Keratinocyte (primary cell): ENCODE data around the gene KLHL29. TPM values are rescaled to one million over a fixed set of nuclear protein-coding genes. Genes with fewer than 3 reads are reported as not detected.

Source experiments
- DNase-seq: peaks from one replicate; pipeline ENCODE4 v3.0.0-alpha.2; 2011; ENCODE audit warnings: low read depth, missing footprints, low spot score
- FAIRE-seq: peaks from 2 replicates; lab custom pipeline; 2011; peaks lifted over from hg19 to GRCh38; lab: Jason Lieb, UNC
- H2AFZ ChIP-seq: 2 replicates; pipeline ENCODE4 v1.6.0; 2012; ENCODE audit warnings: low read length, control low read depth, inconsistent platforms; ENCODE audit not compliant: control insufficient read depth
- H3K27ac ChIP-seq: 2 replicates; pipeline ENCODE4 v1.5.1; 2011; ENCODE audit warnings: low read length; ENCODE audit not compliant: control insufficient read depth, insufficient read depth
- H3K27me3 ChIP-seq: 3 replicates; pipeline ENCODE4 v1.6.0; 2011; ENCODE audit warnings: low read length; ENCODE audit not compliant: control insufficient read depth, insufficient read depth; ENCODE audit errors: extremely low read depth
- H3K36me3 ChIP-seq, 2 experiments: 2 replicates in 1 of 2; 3 replicates in 1 of 2; pipeline ENCODE4 v1.5.1; 2011; ENCODE audit warnings: low read length in 2 of 2, mild to moderate bottlenecking in 1 of 2; ENCODE audit not compliant: control insufficient read depth in 2 of 2, insufficient read depth in 2 of 2; ENCODE audit errors: extremely low read depth in 1 of 2
- H3K4me1 ChIP-seq: 3 replicates; pipeline ENCODE4 v1.5.1; 2011; ENCODE audit warnings: low read length; ENCODE audit not compliant: control insufficient read depth, insufficient read depth; ENCODE audit errors: extremely low read depth
- H3K4me2 ChIP-seq: 3 replicates; pipeline ENCODE4 v1.6.0; 2011; ENCODE audit warnings: low read depth, low read length; ENCODE audit not compliant: control insufficient read depth, insufficient read depth; ENCODE audit errors: extremely low read depth
- H3K4me3 ChIP-seq, 3 experiments: fragments of 200-600 bp in 1 of 3; sonication (generic) in 1 of 3; 2 replicates in 2 of 3; 3 replicates in 1 of 3; pipeline ENCODE4 v1.5.1; 2011 to 2016; ENCODE audit warnings: low read length in 3 of 3, mild to moderate bottlenecking in 3 of 3, control low read depth in 2 of 3, inconsistent platforms in 1 of 3, low read depth in 1 of 3, mixed read lengths in 1 of 3, mixed run types in 1 of 3, moderate library complexity in 1 of 3; ENCODE audit not compliant: control insufficient read depth in 2 of 3, insufficient read depth in 2 of 3; ENCODE audit errors: extremely low read depth in 1 of 3
- H3K79me2 ChIP-seq: 2 replicates; pipeline ENCODE4 v1.6.0; 2012; ENCODE audit warnings: low read length; ENCODE audit not compliant: control insufficient read depth, insufficient read depth
- H3K9ac ChIP-seq: 3 replicates; pipeline ENCODE4 v1.6.0; 2011; ENCODE audit warnings: low read length; ENCODE audit not compliant: control insufficient read depth, insufficient read depth; ENCODE audit errors: extremely low read depth
- H3K9me1 ChIP-seq: 3 replicates; pipeline ENCODE4 v1.6.0; 2011; ENCODE audit warnings: low read length; ENCODE audit not compliant: control insufficient read depth, insufficient read depth; ENCODE audit errors: extremely low read depth
- H3K9me3 ChIP-seq: 2 replicates; pipeline ENCODE4 v1.5.1; 2012; ENCODE audit warnings: low read depth, low read length; ENCODE audit not compliant: control insufficient read depth
- H4K20me1 ChIP-seq: 3 replicates; pipeline ENCODE4 v1.6.0; 2011; ENCODE audit warnings: low read length; ENCODE audit not compliant: control insufficient read depth, insufficient read depth; ENCODE audit errors: extremely low read depth
- EZH2 ChIP-seq: IDR thresholded peaks from one replicate; pipeline ENCODE4 v1.6.1; 2012; ENCODE audit warnings: inconsistent platforms, mild to moderate bottlenecking, low read length, moderate library complexity
- dilution Hi-C: fragments of 300-500 bp; cut with MboI; formaldehyde crosslinking; loops from one replicate; pipeline ENCODE4 v1.7.0; 2020; ENCODE audit warnings: low sequenced_read_pairs; ENCODE audit not compliant: extremely low pct_ligation_motif_present
- polyA plus RNA-seq, 5 experiments: library from polyadenylated mRNA; depleted of rRNA in 3 of 5; stranded (reverse) in 3 of 5; stranded (forward) in 1 of 5; unstranded in 1 of 5; fragments of >200 nt; gene quantifications; 1 replicate in 1 of 5; 2 replicates in 3 of 5; 3 replicates in 1 of 5; pipeline versions ENCODE4 v1.2.1 to v1.2.3, GENCODE V29; 2011 to 2012; ENCODE audit warnings: missing spikeins in 2 of 5, low read depth in 1 of 5, low replicate concordance in 1 of 5
- TF ChIP-seq, protein P1 (sequence below), 3 experiments: IDR thresholded peaks in 1 of 3; conservative IDR thresholded peaks in 1 of 3; optimal IDR thresholded peaks in 1 of 3; 2 replicates in 2 of 3; 3 replicates in 1 of 3; pipeline versions ENCODE3 to v1.5.1; 2011; ENCODE audit warnings: low read length in 3 of 3, mild to moderate bottlenecking in 3 of 3, moderate library complexity in 2 of 3, control low read depth in 1 of 3, inconsistent platforms in 1 of 3; ENCODE audit not compliant: insufficient read depth in 2 of 3; ENCODE audit errors: extremely low read depth in 1 of 3

The KLHL29 gene
- polyA plus RNA-seq, 1 donor (not counting 4 experiments of a cell fraction or from before 2014, with no cell fraction given): 4.7 TPM

DNA sequence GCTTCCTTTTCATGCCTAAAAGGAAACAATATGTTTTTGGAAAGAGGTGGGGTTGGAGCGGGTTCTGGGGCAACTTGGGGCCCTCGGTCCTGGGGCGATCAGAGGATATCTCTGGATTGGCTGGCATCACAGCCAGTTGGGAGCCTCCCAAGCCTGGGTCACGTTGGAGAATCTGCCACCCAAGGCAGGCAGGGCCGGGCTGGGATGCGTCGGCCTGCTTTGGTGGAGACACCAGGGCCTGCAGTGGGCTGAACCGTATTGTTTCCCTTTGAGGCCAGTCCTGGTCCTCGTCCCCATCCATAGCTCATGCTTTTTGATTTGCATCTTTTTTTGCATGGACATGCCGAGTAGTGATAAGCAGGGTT is 306.1 kb downstream of the KLHL29 start:
- Histone ChIP-seq H3K4me1 (no peaks in the 10 kb centered on the region), H3K79me2 (no peaks in the 10 kb centered on the region), H3K27me3 (no peaks in the 10 kb centered on the region), H2AFZ (no peak overlapping the region), H3K9me3 (no peaks in the 10 kb centered on the region), H3K36me3 (peaks cover 3 to 21% of the 10 kb centered on the region in 2 experiments), H3K9me1 (no peaks in the 10 kb centered on the region), H3K9ac (no peak overlapping the region), H3K4me2 (no peak overlapping the region), H3K4me3 (no peak overlapping the region), H3K27ac (no peak overlapping the region), H4K20me1 (no peaks in the 10 kb centered on the region)
- DNase-seq (no peak), FAIRE-seq (no peak)
- TF ChIP-seq, protein P1, sequence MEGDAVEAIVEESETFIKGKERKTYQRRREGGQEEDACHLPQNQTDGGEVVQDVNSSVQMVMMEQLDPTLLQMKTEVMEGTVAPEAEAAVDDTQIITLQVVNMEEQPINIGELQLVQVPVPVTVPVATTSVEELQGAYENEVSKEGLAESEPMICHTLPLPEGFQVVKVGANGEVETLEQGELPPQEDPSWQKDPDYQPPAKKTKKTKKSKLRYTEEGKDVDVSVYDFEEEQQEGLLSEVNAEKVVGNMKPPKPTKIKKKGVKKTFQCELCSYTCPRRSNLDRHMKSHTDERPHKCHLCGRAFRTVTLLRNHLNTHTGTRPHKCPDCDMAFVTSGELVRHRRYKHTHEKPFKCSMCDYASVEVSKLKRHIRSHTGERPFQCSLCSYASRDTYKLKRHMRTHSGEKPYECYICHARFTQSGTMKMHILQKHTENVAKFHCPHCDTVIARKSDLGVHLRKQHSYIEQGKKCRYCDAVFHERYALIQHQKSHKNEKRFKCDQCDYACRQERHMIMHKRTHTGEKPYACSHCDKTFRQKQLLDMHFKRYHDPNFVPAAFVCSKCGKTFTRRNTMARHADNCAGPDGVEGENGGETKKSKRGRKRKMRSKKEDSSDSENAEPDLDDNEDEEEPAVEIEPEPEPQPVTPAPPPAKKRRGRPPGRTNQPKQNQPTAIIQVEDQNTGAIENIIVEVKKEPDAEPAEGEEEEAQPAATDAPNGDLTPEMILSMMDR (optimal IDR thresholded peaks at IDR 0.05 in 1 of 3, IDR thresholded peaks at IDR 0.05 in 1 of 3, conservative IDR thresholded peaks at IDR 0.05 in 1 of 3; ENCODE audit: extremely low read depth in 1 of 3, insufficient read depth in 2 of 3, low read length in 3 of 3): no peak
- TF ChIP-seq EZH2: no peak
- dilution Hi-C loops: no loop called here

DNA sequence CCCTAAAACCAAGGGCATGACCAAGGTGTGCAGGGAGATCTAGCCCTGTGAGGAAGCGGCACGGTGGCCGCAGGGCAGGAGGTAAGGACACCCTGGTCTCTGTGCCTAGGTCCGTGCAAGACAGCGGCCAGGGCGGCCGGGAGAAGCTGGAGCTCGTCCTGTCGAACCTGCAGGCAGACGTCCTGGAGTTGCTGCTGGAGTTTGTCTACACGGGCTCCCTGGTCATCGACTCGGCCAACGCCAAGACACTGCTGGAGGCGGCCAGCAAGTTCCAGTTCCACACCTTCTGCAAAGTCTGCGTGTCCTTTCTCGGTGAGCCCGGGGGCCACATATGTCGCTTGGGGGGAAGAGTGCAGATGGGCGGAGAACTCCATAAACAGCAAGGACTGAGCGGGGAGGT is 306.6 kb downstream of the KLHL29 start:
- TF ChIP-seq, protein P1 (optimal IDR thresholded peaks at IDR 0.05 in 1 of 3, IDR thresholded peaks at IDR 0.05 in 1 of 3, conservative IDR thresholded peaks at IDR 0.05 in 1 of 3; ENCODE audit: extremely low read depth in 1 of 3, insufficient read depth in 2 of 3, low read length in 3 of 3): no peak
- no peak for TF ChIP-seq EZH2
- dilution Hi-C loops: no loop called here
- DNase-seq (no peak), FAIRE-seq (no peak)
- no peak overlapping the region for H3K27ac ChIP-seq
- no peak overlapping the region for H3K9ac ChIP-seq
- no peaks in the 10 kb centered on the region for H3K9me3 ChIP-seq
- no peak overlapping the region for H2AFZ ChIP-seq
- no peaks in the 10 kb centered on the region for H4K20me1 ChIP-seq
- no peaks in the 10 kb centered on the region for H3K27me3 ChIP-seq
- no peaks in the 10 kb centered on the region for H3K4me1 ChIP-seq
- no peak overlapping the region for H3K4me2 ChIP-seq
- no peaks in the 10 kb centered on the region for H3K9me1 ChIP-seq
- peaks cover 8 to 24% of the 10 kb centered on the region in 2 experiments for H3K36me3 ChIP-seq
- H3K4me3 ChIP-seq: no peak overlapping the region
- H3K79me2 ChIP-seq: no peaks in the 10 kb centered on the region
